SIG-M5 treated with dmso at 0.1 percent for 504 hours (cell line): Measurements from ENCODE around the gene ST6GALNAC2.
"Not testable (repeated sequence)": the region's sequence is repeated elsewhere in the genome, so short reads cannot be mapped to it uniquely, and the experiment has no call there.

ENCODE experiments used
- DNase-seq: peaks from one replicate; lab custom pipeline; 2025; ENCODE audit not compliant: unreplicated experiment; lab: John Stamatoyannopoulos, UW

Gene ST6GALNAC2

DNA sequence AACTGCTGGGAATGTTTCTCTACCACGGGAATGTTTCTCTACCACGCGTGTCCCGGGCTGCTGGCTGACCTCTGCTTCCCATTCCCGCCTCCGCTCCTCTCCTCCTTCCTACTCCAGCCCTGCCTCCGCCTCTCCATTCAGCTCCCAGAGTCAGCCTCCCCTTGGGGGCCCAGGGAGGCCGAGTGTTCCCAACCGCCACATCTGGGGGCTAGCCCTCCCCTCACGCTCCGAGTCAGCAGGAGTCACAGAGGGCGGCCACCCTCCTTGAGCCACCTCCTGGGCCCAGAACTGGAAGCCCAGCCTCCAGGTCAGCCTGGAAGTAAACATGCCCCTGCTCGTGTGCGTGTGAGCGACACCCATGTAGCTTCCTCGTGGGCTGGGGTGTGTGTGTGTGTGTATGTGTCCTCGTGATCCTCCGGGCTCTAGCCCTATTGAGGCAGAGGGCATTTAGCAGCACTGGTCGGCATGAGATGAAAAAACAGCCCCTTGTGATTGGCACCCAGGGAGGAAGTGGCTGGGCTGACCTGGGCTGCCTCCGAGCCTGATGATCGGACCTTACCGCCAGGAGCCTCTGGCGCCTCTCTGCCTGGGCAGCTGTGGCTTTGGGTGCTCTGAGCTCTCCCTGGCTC lies 55.5 kb downstream of the ST6GALNAC2 start:
- DNase-seq: no peak

DNA sequence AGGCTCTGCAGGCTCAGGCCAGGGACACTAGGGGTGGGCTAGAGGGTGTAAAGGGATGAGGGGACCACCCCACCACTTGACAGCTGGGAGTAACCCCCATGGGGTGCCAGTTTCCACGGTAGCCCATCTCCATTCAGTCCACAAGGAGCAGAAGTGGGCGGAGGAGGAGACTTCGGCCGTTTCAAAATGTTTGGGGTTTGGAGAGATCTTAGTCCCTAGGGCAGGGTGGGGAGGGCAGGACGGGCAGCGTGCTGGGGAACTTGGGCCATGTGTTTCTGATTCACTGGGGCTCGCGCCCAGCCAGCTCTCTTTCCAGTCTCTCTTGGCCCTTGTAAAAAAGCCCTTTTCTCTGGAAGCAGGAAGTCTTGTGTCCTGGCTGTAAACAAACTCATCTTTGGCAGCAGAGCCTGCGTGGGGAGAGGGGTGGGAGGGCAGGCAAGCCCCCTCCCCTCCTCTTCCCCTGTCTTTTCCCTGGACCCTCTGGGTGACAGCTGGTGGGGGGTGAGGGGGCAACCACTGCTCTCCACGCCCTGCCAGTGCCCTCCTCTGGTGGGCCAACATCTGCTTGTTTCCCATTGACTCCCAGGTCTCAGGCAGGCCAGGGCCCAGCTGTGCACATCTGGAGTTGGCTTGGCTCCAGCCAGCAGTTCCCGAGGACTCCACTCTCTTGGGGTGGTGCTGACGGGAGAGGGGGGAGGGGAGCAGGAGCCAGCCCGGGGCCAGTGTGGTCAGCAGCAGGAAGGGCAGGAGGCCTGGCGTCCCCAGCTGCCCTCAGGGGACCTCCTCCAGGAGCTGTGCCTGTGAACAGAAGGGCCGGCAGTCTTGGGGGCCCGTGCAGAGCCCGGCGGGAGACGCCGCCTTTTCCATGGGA lies 56.2 kb downstream of the ST6GALNAC2 start:
- DNase-seq: no peak

DNA sequence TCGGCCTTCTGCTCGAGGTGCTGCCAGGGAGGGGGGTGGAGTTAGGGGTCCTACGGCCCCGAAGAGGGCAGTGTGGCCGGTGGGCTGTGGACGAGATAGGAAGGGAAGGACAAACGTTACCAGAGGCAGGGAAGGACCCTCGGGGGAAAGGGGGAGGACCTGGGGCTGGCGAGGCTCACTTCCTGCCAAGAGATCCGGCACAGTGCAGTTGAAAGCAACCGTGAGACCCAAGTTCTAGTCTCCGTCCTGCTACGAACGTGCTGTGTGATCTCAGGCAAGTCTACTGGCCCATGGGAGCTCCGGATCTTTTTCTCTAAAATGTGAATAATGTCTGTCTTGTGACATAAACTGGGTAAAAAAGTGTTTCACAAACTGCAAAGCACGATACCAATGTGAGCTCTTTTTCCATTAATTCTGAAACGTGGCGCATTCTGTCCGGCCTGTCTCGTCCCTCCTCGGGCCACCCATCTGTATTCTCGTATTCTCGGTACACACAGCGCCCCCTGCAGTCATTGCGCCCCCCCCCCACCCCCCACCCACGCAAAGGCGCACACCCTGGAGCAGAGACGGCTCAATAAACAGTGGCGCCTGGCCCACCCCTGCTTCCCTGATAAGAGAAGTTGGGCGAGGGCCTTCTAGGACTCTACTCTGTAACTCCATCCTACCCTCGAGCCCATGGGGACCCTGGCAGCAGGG lies 57.0 kb downstream of the ST6GALNAC2 start:
- DNase-seq: no peak

DNA sequence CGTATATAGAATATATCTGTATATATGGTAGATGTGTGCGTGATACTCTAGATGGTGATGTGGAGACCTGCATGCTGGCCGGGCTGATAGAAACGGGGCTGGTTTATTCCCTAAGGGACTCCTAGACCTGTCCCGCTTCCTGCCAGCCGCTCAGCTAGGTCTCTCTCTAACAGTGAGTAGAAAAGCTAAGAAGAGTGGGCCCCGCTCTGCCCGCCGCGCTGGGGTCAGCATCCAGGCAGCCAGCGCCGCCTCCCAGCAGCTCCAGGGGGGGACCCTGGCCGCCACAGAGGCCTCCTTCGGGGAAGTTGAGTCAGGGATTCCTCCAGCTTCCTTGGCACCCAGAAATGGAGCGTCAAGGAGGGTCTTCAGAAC lies 57.5 kb downstream of the ST6GALNAC2 start:
- no peak for DNase-seq

DNA sequence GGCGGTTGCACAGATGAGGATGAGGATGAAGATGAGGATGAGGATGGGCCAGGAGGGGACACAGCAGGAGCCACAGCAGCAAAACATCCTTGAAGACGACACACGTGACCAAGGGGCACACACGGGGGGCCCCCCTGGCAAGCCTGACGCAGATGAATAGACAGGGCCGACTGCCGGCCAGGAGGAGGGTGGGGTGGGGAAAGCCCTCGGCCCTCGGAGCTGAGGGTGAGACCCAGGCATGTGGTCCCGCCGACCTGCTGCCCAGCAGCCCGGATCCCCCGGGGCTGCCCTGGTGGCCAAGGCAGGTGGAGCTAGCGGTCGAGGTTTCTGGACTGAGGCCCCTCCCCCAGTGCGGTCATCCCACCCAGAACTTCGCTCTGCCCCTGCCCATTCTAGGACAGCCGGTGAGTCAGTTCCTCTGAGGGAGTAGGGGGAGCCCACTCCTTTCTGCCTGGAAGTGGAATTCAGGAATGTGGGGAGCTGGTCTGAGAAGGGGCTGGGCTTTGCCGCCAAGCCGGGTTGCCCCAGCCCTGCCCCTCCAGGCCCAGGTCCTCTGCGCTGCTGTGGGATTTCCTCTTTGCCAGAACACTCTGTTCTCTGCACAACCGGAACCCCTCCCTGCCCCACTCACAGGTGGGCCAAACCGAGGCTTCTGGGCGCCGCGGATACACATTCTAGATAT lies 58.1 kb downstream of the ST6GALNAC2 start:
- no peak for DNase-seq

DNA sequence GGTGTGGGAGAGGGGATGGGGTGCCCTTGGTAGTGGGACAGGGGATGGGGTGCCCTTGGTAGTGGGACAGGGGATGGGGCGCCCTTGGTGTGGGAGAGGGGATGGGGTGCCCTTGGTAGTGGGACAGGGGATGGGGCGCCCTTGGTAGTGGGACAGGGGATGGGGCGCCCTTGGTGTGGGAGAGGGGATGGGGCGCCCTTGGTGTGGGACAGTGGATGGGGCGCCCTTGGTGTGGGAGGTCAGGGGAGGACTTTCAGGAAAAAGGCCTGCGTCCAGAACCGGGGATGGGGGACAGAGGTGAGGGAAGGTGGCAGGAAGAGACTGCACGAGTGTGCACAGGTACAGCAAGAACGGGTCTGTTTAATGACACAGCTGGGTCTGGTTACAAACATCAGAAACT lies 58.6 kb downstream of the ST6GALNAC2 start:
- not testable (repeated sequence) for DNase-seq

DNA sequence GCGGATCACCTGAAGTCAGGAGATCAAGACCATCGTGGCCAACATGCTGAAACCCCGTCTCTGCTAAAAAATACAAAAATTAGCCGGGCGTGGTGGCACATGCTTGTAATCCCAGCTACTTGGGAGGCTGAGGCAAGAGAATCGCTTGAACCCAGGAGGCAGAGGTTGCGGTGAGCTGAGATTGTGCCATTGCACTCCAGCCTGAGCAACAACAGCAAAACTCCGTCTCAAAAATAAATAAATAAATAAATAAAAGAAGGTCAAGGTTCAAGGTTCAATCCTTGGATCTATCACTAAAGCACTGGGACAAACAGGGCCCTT lies 60.2 kb downstream of the ST6GALNAC2 start:
- DNase-seq: not testable (repeated sequence)

DNA sequence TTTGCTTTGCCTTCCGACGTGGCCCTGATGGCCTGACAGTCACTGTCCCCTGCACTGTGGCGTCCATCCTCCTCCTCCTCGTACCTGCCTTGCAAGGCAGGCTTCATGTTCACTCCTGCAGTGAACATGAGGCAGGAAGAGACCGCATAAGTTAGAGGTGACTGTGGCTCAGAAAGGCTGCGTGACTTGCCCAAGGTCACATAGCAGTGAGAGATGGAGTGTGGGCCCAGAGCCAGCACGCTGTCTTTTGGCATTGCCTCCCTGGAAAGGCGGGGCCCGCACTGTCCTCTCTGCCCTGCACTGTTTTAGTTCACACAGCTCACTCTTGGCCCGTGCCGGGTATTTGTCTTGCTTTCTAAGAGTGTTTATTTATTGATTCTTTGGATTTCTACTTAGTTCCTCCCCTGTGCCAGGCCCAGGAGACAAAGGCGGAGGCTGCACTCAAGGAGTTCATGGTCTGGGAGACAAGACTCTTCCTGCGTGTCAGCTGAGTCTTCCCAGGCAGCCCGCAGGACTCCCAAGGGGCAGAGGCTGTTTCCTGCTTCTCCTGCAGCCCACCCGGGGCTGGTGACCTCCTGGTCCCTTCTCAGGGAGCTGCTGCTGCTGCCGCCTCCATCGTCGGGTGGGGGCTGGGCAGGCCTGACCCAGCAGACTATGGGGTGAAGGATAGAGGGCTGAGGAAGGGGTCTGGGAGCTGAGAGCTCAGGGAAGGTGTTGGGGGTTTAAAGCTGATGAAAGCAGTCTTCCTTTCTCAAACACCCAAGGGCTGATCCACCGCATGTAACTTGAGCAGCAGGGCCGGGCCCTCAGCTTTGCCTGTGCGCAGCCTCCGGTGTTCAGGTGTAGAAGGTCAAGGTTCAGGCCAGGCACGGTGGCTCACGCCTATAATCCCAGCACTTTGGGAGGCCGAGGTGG lies 60.8 kb downstream of the ST6GALNAC2 start:
- DNase-seq: no peak

DNA sequence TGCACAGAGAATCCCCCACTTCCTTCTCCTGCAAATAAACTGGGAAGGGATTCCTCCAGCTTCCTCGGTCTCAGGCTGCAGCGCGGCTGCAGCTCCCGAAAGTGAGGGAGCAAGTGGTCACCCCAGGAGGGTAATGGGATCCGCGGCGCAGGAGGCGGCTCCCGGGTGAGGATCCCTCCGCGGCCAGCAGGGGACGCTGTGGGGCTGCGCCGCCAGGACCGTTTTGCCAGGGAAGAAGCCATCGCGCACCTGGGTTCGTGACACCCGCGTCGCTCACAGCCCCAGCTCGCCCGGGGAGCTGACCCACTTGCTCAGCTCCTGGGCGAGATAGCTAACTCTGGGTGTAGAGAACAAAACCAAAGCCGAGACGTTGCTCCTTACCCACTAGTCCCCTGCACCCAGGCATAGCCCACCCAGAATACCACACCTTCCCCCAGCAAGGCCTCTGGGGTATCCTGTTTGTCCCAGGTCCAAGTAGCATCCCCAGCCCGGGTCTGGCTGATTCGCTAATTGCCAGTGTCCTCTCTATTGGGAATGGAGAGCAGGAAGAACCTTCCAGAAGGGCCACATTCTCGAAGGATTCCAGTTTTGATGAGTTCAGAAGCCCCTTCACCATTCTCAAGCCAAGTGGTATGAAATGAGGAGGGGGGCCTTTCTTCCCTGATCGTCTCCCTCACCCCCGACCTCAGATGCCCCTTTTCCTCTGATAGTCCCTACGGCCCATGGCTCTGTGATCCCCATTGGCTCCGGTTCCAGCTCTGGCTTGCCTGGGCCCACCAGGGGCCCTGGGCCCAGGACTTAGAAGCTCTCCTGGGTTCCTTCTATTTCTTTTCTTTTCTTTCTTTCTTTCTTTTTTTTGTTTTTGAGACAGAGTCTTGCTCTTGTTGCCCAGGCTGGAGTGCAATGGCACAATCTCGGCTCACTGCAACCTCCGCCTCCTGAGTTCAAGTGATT lies 62.3 kb downstream of the ST6GALNAC2 start:
- peak; percentile 46 for DNase-seq

DNA sequence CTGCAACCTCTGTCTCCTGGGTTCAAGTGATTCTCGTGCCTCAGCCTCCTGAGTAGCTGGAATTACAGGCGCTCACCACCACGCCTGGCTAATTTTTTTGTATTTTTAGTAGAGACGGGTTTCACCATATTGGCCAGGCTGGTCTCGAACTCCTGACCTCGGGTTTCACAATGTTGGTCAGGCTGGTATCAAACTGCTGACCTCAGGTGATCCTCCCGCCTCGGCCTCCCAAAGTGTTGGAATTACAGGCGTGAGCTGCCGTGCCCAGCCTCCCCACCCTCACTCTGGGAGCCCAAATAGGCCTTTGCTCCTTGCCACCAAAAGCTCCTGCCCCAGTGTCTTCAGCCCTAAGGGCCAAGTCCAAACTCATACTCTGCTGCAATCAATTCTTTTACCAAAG lies 64.0 kb downstream of the ST6GALNAC2 start:
- DNase-seq: not testable (repeated sequence)

DNA sequence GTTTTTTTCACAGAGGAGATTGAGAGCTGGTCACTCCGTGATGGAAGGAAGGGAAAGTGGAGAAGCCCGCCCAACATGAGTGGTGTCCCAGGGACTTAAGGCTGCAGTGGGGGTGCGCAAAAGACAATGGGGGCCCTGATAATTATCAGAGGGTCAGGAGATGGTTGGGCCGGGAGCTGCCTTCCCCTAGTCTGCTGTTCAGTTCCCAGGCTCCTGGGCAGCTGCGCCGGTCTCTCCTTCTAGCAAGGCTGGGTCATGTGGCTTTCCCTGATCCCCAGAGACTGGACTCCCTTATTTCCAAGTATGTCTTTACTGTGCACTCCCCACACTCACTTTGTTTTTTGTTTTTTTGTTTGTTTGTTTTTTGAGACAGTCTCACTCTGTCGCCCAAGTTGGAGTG lies 64.4 kb downstream of the ST6GALNAC2 start:
- DNase-seq: no peak

DNA sequence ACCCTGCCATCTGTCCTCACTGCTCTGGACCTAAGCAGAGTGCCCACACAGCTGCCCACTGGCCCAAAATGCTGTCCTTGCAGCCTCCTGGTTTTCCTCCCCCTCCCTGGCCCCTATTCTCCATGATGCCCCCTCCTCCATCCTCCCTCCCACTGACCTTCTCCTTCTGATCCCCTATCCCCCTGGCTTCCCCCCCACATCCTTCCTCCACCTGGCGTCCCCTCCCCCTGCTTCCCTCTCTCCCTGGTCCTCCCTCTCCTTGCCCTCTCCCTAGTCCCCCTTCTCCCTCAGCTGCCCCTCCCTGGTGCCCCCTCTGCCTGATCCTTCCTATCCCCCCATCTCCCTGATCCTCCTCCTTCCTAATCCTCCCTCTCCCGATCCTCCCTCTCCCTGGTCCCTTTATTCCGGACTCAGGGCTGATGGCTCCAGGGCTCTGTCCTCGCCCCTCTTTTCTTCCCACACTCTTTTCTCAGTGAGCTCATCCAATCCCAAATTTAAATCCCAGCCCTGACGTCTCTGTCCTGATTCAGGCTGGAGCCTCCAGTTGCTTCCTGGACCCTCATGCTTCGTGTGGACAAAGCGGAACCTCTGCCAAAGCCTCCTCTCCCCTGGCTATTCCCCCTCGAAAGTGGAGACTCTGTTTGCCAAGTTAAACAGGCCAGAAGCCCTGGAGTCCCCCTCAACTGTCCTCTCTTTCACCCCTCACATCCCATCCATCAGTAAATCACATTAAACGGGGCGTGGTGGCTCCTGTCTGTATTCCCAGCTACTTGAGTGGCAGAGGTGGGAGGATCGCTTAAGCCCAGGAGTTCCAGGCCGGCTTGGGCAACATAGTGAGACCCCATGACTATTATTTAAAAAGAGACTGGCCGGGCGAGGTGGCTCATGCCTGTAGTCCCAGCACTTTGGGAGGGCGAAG lies 66.4 kb downstream of the ST6GALNAC2 start:
- no peak for DNase-seq

DNA sequence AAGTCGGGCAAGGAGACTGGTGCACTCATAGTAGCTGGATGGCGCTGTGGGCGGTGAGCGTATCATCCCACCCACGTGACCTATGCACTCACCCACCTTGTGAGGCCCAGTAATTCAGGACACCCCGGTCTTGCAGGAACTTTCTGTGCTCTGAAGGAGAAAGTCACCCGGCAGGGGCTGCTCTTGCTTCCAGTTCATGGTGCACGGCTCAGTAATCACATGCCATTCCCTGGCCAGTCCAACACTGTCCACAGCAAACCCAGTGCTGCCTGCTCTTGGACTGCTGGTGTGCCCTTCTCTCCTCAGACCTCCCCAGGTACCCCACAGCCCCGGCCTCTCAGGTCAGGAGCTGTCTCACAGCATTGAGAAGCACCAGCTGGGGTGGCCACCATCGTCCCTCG lies 68.0 kb downstream of the ST6GALNAC2 start:
- DNase-seq: no peak
